ENCODE data around the gene COL15A1.

COL15A1 gene

GRCh38 chr9:98990181-98990870 lies 46.6 kb downstream of the COL15A1 start:
- no peak for DNase-seq (ENCODE audit: low read depth, low spot score)
- in situ Hi-C loops (cut with HindIII; ENCODE audit: low sequenced_read_pairs), result no loop called here
- no peak for TF ChIP-seq CTCF (IDR thresholded peaks at IDR 0.05; ENCODE audit: low read depth, low read length)
- no peak overlapping the region for H3K4me3 ChIP-seq (ENCODE audit: low read depth, low read length)

GRCh38 chr9:98992107-98992884 lies 48.6 kb downstream of the COL15A1 start:
- TF ChIP-seq CTCF (IDR thresholded peaks at IDR 0.05; ENCODE audit: low read depth, low read length), result no peak
- DNase-seq (ENCODE audit: low read depth, low spot score), result no peak
- in situ Hi-C loops (cut with HindIII; ENCODE audit: low sequenced_read_pairs), result no loop called here
- no peak overlapping the region for H3K4me3 ChIP-seq (ENCODE audit: low read depth, low read length)

- in situ Hi-C loops (cut with HindIII; ENCODE audit: low sequenced_read_pairs), result no loop called here
- no peak for DNase-seq (ENCODE audit: low read depth, low spot score)
Observed at GRCh38 chr9:98992885-98993569, 49.3 kb downstream of the COL15A1 start.

GRCh38 chr9:98993570-98993945 lies 49.9 kb downstream of the COL15A1 start:
- no peak overlapping the region for H3K4me3 ChIP-seq (ENCODE audit: low read depth, low read length)
- in situ Hi-C loops (cut with HindIII; ENCODE audit: low sequenced_read_pairs), result no loop called here
- no peak for TF ChIP-seq CTCF (IDR thresholded peaks at IDR 0.05; ENCODE audit: low read depth, low read length)
- no peak for DNase-seq (ENCODE audit: low read depth, low spot score)

More at GRCh38 chr9:98992885-98993569, 49.3 kb downstream of the COL15A1 start:
- H3K4me3 ChIP-seq (ENCODE audit: low read depth, low read length), result no peak overlapping the region
- no peak for TF ChIP-seq CTCF (IDR thresholded peaks at IDR 0.05; ENCODE audit: low read depth, low read length)

- no peak for TF ChIP-seq CTCF (IDR thresholded peaks at IDR 0.05; ENCODE audit: low read depth, low read length)
- no peak for DNase-seq (ENCODE audit: low read depth, low spot score)
- no peak overlapping the region for H3K4me3 ChIP-seq (ENCODE audit: low read depth, low read length)
- in situ Hi-C loops (cut with HindIII; ENCODE audit: low sequenced_read_pairs), result no loop called here
Observed at GRCh38 chr9:98994172-98995058, 50.7 kb downstream of the COL15A1 start.
